Measurements from ENCODE around the gene OR6K6. TPM values are rescaled to one million over a fixed set of nuclear protein-coding genes. Genes with fewer than 3 reads are reported as not detected.

OR6K6 gene
- total RNA-seq, 2 donors from 2014 or later: not detected

- H3K27ac Mint-ChIP-seq: no peak overlapping the region
- no peaks in the 10 kb centered on the region for H3K27me3 Mint-ChIP-seq (ENCODE audit: insufficient read depth)
- Histone ChIP-seq H3K4me1 (ENCODE audit: control insufficient read depth, insufficient read depth, low read length) (no peaks in the 10 kb centered on the region), H3K27ac (ENCODE audit: low read depth, low read length) (no peak overlapping the region), H3K4me3 (ENCODE audit: low read length) (no peak overlapping the region), H3K36me3 (ENCODE audit: control insufficient read depth, insufficient read depth, low read length) (no peaks in the 10 kb centered on the region), H3K9ac (ENCODE audit: extremely low read depth, low read length, poor library complexity, severe bottlenecking) (no peak overlapping the region), H3K27me3 (ENCODE audit: control insufficient read depth, insufficient read depth, low read length, poor library complexity, severe bottlenecking) (no peaks in the 10 kb centered on the region), H3K9me3 (ENCODE audit: control insufficient read depth, low read length) (no peaks in the 10 kb centered on the region)
- H3K4me3 Mint-ChIP-seq: no peak overlapping the region
- no peak for DNase-seq
- H3K9me3 Mint-ChIP-seq: no peaks in the 10 kb centered on the region
- TF ChIP-seq, protein P1, sequence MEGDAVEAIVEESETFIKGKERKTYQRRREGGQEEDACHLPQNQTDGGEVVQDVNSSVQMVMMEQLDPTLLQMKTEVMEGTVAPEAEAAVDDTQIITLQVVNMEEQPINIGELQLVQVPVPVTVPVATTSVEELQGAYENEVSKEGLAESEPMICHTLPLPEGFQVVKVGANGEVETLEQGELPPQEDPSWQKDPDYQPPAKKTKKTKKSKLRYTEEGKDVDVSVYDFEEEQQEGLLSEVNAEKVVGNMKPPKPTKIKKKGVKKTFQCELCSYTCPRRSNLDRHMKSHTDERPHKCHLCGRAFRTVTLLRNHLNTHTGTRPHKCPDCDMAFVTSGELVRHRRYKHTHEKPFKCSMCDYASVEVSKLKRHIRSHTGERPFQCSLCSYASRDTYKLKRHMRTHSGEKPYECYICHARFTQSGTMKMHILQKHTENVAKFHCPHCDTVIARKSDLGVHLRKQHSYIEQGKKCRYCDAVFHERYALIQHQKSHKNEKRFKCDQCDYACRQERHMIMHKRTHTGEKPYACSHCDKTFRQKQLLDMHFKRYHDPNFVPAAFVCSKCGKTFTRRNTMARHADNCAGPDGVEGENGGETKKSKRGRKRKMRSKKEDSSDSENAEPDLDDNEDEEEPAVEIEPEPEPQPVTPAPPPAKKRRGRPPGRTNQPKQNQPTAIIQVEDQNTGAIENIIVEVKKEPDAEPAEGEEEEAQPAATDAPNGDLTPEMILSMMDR (conservative IDR thresholded peaks at IDR 0.05): no peak
- H3K4me1 Mint-ChIP-seq: no peaks in the 10 kb centered on the region
- WGBS, 2 experiments (ENCODE audit: insufficient coverage in 1 of 2, insufficient read length in 1 of 2): 77 to 94% methylated on average over 1 to 2 of the region's 2 CpGs
- no peaks in the 10 kb centered on the region for H3K36me3 Mint-ChIP-seq (ENCODE audit: low read depth)
Observed at GRCh38 chr1:158800526-158800925, 46.0 kb downstream of the OR6K6 start.

GRCh38 chr1:158801396-158801795 lies 46.9 kb downstream of the OR6K6 start:
- DNase-seq: no peak
- TF ChIP-seq, protein P1 (conservative IDR thresholded peaks at IDR 0.05): no peak
- Mint-ChIP-seq H3K9me3 (no peaks in the 10 kb centered on the region), H3K27ac (no peak overlapping the region), H3K4me1 (no peaks in the 10 kb centered on the region), H3K4me3 (no peak overlapping the region), H3K36me3 (ENCODE audit: low read depth) (no peaks in the 10 kb centered on the region), H3K27me3 (ENCODE audit: insufficient read depth) (no peaks in the 10 kb centered on the region)
- Histone ChIP-seq H3K4me1 (ENCODE audit: control insufficient read depth, insufficient read depth, low read length) (no peaks in the 10 kb centered on the region), H3K9ac (ENCODE audit: extremely low read depth, low read length, poor library complexity, severe bottlenecking) (no peak overlapping the region), H3K27ac (ENCODE audit: low read depth, low read length) (no peak overlapping the region), H3K36me3 (ENCODE audit: control insufficient read depth, insufficient read depth, low read length) (no peaks in the 10 kb centered on the region), H3K27me3 (ENCODE audit: control insufficient read depth, insufficient read depth, low read length, poor library complexity, severe bottlenecking) (no peaks in the 10 kb centered on the region), H3K4me3 (ENCODE audit: low read length) (no peak overlapping the region), H3K9me3 (ENCODE audit: control insufficient read depth, low read length) (no peaks in the 10 kb centered on the region)
- WGBS, 2 experiments (ENCODE audit: insufficient coverage in 1 of 2, insufficient read length in 1 of 2): 83 to 89% methylated on average over 1 of the region's 1 CpG

GRCh38 chr1:158803678-158804077 lies 49.2 kb downstream of the OR6K6 start:
- TF ChIP-seq, protein P1 (conservative IDR thresholded peaks at IDR 0.05): no peak
- DNase-seq: no peak
- H3K4me3 ChIP-seq (ENCODE audit: low read length): no peak overlapping the region
- no peak overlapping the region for H3K27ac ChIP-seq (ENCODE audit: low read depth, low read length)
- 91% methylated on average over 1 of the region's 1 CpG; no CpG with 5 or more reads in 1 of the 2 experiments for WGBS, 2 experiments (ENCODE audit: insufficient coverage in 1 of 2, insufficient read length in 1 of 2)
- no peak overlapping the region for H3K4me3 Mint-ChIP-seq
- H3K36me3 Mint-ChIP-seq (ENCODE audit: low read depth): no peaks in the 10 kb centered on the region
- no peak overlapping the region for H3K27ac Mint-ChIP-seq
- no peaks in the 10 kb centered on the region for H3K4me1 ChIP-seq (ENCODE audit: control insufficient read depth, insufficient read depth, low read length)
- no peaks in the 10 kb centered on the region for H3K9me3 Mint-ChIP-seq
- H3K9me3 ChIP-seq (ENCODE audit: control insufficient read depth, low read length): no peaks in the 10 kb centered on the region
- no peaks in the 10 kb centered on the region for H3K4me1 Mint-ChIP-seq
- no peak overlapping the region for H3K9ac ChIP-seq (ENCODE audit: extremely low read depth, low read length, poor library complexity, severe bottlenecking)
- H3K36me3 ChIP-seq (ENCODE audit: control insufficient read depth, insufficient read depth, low read length): no peaks in the 10 kb centered on the region
- no peaks in the 10 kb centered on the region for H3K27me3 ChIP-seq (ENCODE audit: control insufficient read depth, insufficient read depth, low read length, poor library complexity, severe bottlenecking)
- no peaks in the 10 kb centered on the region for H3K27me3 Mint-ChIP-seq (ENCODE audit: insufficient read depth)

Other genes starting within 250 kb of the OR6K6 start
- gene OR6Y1, start 200.3 kb upstream of the OR6K6 start, total RNA-seq: not detected
- not detected for gene OR6P1, start 184.1 kb upstream of the OR6K6 start, total RNA-seq
- gene OR10X1, start 174.8 kb upstream of the OR6K6 start, total RNA-seq: not detected
- gene OR10Z1, start 149.5 kb upstream of the OR6K6 start, total RNA-seq: not detected
- not detected for gene SPTA1, start 68.0 kb upstream of the OR6K6 start, total RNA-seq
- gene OR6K2, start 54.1 kb upstream of the OR6K6 start, total RNA-seq: not detected
- not detected for gene OR6K3, start 34.0 kb upstream of the OR6K6 start, total RNA-seq
- not detected for gene OR6N1, start 17.5 kb downstream of the OR6K6 start, total RNA-seq
- gene OR6N2, start 26.5 kb downstream of the OR6K6 start, total RNA-seq: not detected
- gene MNDA, start 76.6 kb downstream of the OR6K6 start, total RNA-seq: not detected
- not detected for gene PYHIN1, start 176.8 kb downstream of the OR6K6 start, total RNA-seq